ENCODE data around the gene CASK.

The CASK gene

DNA sequence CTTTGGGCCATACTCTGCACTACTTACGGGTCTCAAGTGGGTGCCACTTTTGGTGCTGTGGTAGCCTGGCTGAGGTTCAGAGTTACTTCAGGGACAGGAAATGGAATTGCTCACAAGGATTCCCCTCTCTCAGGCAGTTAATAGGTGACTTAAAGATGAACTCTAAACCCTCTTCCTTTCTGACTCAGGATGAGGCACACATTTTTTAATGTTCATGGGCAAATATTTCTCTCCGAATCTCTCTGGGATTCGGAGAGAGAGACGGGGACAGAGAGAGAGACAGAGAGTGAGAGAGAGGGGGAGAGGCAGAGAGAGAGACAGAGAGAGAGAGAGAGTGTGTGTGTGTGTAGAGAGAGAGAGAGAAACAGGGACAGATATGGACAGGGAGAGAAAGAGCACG is 396.4 kb downstream of the CASK start:
- Histone ChIP-seq H3K9me3 (replicated peaks; ENCODE audit: insufficient read depth, low read length) (no peaks in the 10 kb centered on the region), H4K20me1 (ENCODE audit: insufficient read depth, low read length) (no peaks in the 10 kb centered on the region), H3K9me2 (replicated peaks; ENCODE audit: insufficient read depth, low read length) (no peaks in the 10 kb centered on the region), H3K36me3 (replicated peaks; ENCODE audit: insufficient read depth, low read length) (no peaks in the 10 kb centered on the region), H3K79me2 (ENCODE audit: low read length) (no peaks in the 10 kb centered on the region), H3F3A (ENCODE audit: insufficient read depth, low read length) (no peaks in the 10 kb centered on the region), H3K4me3 (ENCODE audit: low read length) (no peak overlapping the region), H3K4me1 (ENCODE audit: low read length) (no peaks in the 10 kb centered on the region), H3K4me2 (ENCODE audit: low read depth, low read length) (no peak overlapping the region), H2AFZ (ENCODE audit: low read length) (no peak overlapping the region), H3K27me3 (replicated peaks; ENCODE audit: insufficient read depth, low read length) (no peaks in the 10 kb centered on the region), H3K9ac (ENCODE audit: low read length) (no peak overlapping the region), H3K27ac (ENCODE audit: low read length) (no peak overlapping the region)
- TF ChIP-seq EZH2phosphoT487 (IDR thresholded peaks at IDR 0.05; ENCODE audit: low read length) (no peak), EZH2 (optimal IDR thresholded peaks at IDR 0.05; ENCODE audit: low read depth, low read length) (no peak)
- TF ChIP-seq, protein P1, sequence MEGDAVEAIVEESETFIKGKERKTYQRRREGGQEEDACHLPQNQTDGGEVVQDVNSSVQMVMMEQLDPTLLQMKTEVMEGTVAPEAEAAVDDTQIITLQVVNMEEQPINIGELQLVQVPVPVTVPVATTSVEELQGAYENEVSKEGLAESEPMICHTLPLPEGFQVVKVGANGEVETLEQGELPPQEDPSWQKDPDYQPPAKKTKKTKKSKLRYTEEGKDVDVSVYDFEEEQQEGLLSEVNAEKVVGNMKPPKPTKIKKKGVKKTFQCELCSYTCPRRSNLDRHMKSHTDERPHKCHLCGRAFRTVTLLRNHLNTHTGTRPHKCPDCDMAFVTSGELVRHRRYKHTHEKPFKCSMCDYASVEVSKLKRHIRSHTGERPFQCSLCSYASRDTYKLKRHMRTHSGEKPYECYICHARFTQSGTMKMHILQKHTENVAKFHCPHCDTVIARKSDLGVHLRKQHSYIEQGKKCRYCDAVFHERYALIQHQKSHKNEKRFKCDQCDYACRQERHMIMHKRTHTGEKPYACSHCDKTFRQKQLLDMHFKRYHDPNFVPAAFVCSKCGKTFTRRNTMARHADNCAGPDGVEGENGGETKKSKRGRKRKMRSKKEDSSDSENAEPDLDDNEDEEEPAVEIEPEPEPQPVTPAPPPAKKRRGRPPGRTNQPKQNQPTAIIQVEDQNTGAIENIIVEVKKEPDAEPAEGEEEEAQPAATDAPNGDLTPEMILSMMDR (IDR thresholded peaks at IDR 0.05; ENCODE audit: low read length): no peak
- DNase-seq: no peak

GRCh38 chrX:41526271-41526670 is 397.1 kb downstream of the CASK start:
- no peak overlapping the region for H2AFZ ChIP-seq (ENCODE audit: low read length)
- H3K27ac ChIP-seq (ENCODE audit: low read length): no peak overlapping the region
- DNase-seq: no peak
- no peak overlapping the region for H3K9ac ChIP-seq (ENCODE audit: low read length)
- H3K4me1 ChIP-seq (ENCODE audit: low read length): no peaks in the 10 kb centered on the region
- H4K20me1 ChIP-seq (ENCODE audit: insufficient read depth, low read length): no peaks in the 10 kb centered on the region
- no peak overlapping the region for H3K4me2 ChIP-seq (ENCODE audit: low read depth, low read length)
- H3K4me3 ChIP-seq (ENCODE audit: low read length): no peak overlapping the region
- H3K9me2 ChIP-seq (replicated peaks; ENCODE audit: insufficient read depth, low read length): no peaks in the 10 kb centered on the region
- H3K9me3 ChIP-seq (replicated peaks; ENCODE audit: insufficient read depth, low read length): no peaks in the 10 kb centered on the region
- TF ChIP-seq EZH2phosphoT487 (IDR thresholded peaks at IDR 0.05; ENCODE audit: low read length) (no peak), EZH2 (optimal IDR thresholded peaks at IDR 0.05; ENCODE audit: low read depth, low read length) (no peak)
- TF ChIP-seq, protein P1 (IDR thresholded peaks at IDR 0.05; ENCODE audit: low read length): no peak
- no peaks in the 10 kb centered on the region for H3F3A ChIP-seq (ENCODE audit: insufficient read depth, low read length)
- H3K79me2 ChIP-seq (ENCODE audit: low read length): no peaks in the 10 kb centered on the region
- no peaks in the 10 kb centered on the region for H3K27me3 ChIP-seq (replicated peaks; ENCODE audit: insufficient read depth, low read length)
- no peaks in the 10 kb centered on the region for H3K36me3 ChIP-seq (replicated peaks; ENCODE audit: insufficient read depth, low read length)

- DNase-seq: no peak
- Histone ChIP-seq H3K79me2 (ENCODE audit: low read length) (no peaks in the 10 kb centered on the region), H2AFZ (ENCODE audit: low read length) (no peak overlapping the region), H3K4me3 (ENCODE audit: low read length) (no peak overlapping the region), H4K20me1 (ENCODE audit: insufficient read depth, low read length) (no peaks in the 10 kb centered on the region), H3F3A (ENCODE audit: insufficient read depth, low read length) (no peaks in the 10 kb centered on the region), H3K36me3 (replicated peaks; ENCODE audit: insufficient read depth, low read length) (no peaks in the 10 kb centered on the region), H3K9me3 (replicated peaks; ENCODE audit: insufficient read depth, low read length) (no peaks in the 10 kb centered on the region), H3K27ac (ENCODE audit: low read length) (no peak overlapping the region), H3K4me1 (ENCODE audit: low read length) (no peaks in the 10 kb centered on the region), H3K27me3 (replicated peaks; ENCODE audit: insufficient read depth, low read length) (no peaks in the 10 kb centered on the region), H3K9ac (ENCODE audit: low read length) (no peak overlapping the region), H3K4me2 (ENCODE audit: low read depth, low read length) (no peak overlapping the region), H3K9me2 (replicated peaks; ENCODE audit: insufficient read depth, low read length) (no peaks in the 10 kb centered on the region)
- TF ChIP-seq EZH2phosphoT487 (IDR thresholded peaks at IDR 0.05; ENCODE audit: low read length): no peak
- TF ChIP-seq, protein P1 (IDR thresholded peaks at IDR 0.05; ENCODE audit: low read length): no peak
- no peak for TF ChIP-seq EZH2 (optimal IDR thresholded peaks at IDR 0.05; ENCODE audit: low read depth, low read length)
These were observed 400.7 kb downstream of the CASK start for GRCh38 chrX:41522671-41523070.
